ENCODE results near the gene GULP1.

GULP1 gene

DNA sequence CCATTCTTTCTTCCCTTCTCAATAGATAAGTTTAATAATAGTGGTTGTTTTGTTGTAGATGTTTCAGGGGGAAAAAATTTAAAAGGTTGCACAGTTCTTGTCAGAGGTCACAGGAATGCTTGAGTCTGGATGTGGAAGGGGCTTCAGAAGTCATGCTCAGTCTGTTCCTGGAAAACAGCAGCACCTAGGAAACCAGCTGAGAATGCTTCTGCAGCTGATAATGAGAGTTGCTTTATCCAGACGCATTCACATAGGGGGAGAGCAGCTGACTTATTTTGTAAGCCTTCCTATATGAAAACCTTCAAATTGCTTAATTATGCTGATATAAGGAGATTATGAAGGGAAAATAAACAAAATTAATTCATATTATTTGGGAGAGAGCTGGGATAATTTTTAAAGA lies 235.5 kb downstream of the GULP1 start:
- no peak for TF ChIP-seq TAF1 (IDR thresholded peaks at IDR 0.05; ENCODE audit: borderline replicate concordance, insufficient read depth, low read length)
- no peak for TF ChIP-seq SIN3A (IDR thresholded peaks at IDR 0.05; ENCODE audit: borderline replicate concordance, insufficient read depth, low read length)
- TF ChIP-seq POLR2AphosphoS5 (IDR thresholded peaks at IDR 0.05; ENCODE audit: low read depth, low read length) = no peak
- TF ChIP-seq, protein P1, sequence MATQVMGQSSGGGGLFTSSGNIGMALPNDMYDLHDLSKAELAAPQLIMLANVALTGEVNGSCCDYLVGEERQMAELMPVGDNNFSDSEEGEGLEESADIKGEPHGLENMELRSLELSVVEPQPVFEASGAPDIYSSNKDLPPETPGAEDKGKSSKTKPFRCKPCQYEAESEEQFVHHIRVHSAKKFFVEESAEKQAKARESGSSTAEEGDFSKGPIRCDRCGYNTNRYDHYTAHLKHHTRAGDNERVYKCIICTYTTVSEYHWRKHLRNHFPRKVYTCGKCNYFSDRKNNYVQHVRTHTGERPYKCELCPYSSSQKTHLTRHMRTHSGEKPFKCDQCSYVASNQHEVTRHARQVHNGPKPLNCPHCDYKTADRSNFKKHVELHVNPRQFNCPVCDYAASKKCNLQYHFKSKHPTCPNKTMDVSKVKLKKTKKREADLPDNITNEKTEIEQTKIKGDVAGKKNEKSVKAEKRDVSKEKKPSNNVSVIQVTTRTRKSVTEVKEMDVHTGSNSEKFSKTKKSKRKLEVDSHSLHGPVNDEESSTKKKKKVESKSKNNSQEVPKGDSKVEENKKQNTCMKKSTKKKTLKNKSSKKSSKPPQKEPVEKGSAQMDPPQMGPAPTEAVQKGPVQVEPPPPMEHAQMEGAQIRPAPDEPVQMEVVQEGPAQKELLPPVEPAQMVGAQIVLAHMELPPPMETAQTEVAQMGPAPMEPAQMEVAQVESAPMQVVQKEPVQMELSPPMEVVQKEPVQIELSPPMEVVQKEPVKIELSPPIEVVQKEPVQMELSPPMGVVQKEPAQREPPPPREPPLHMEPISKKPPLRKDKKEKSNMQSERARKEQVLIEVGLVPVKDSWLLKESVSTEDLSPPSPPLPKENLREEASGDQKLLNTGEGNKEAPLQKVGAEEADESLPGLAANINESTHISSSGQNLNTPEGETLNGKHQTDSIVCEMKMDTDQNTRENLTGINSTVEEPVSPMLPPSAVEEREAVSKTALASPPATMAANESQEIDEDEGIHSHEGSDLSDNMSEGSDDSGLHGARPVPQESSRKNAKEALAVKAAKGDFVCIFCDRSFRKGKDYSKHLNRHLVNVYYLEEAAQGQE (IDR thresholded peaks at IDR 0.05; ENCODE audit: insufficient read depth in 1 of 2, low read depth in 2 of 2, low read length in 2 of 2) = no peak
- TF ChIP-seq FOXP2 (optimal IDR thresholded peaks at IDR 0.05; ENCODE audit: borderline replicate concordance, extremely low read depth, extremely low read length, insufficient read depth) = no peak

- TF ChIP-seq, protein P1 (IDR thresholded peaks at IDR 0.05; ENCODE audit: insufficient read depth in 1 of 2, low read depth in 2 of 2, low read length in 2 of 2) = no peak
- TF ChIP-seq POLR2AphosphoS5 (IDR thresholded peaks at IDR 0.05; ENCODE audit: low read depth, low read length) (no peak), SIN3A (IDR thresholded peaks at IDR 0.05; ENCODE audit: borderline replicate concordance, insufficient read depth, low read length) (no peak), TAF1 (IDR thresholded peaks at IDR 0.05; ENCODE audit: borderline replicate concordance, insufficient read depth, low read length) (no peak), FOXP2 (optimal IDR thresholded peaks at IDR 0.05; ENCODE audit: borderline replicate concordance, extremely low read depth, extremely low read length, insufficient read depth) (no peak)
Observed at GRCh38 chr2:188527581-188527993, 235.9 kb downstream of the GULP1 start.

- TF ChIP-seq FOXP2 (optimal IDR thresholded peaks at IDR 0.05; ENCODE audit: borderline replicate concordance, extremely low read depth, extremely low read length, insufficient read depth) = no peak
- TF ChIP-seq, protein P1 (IDR thresholded peaks at IDR 0.05; ENCODE audit: insufficient read depth in 1 of 2, low read depth in 2 of 2, low read length in 2 of 2) = no peak
- TF ChIP-seq POLR2AphosphoS5 (IDR thresholded peaks at IDR 0.05; ENCODE audit: low read depth, low read length) = no peak
- TF ChIP-seq TAF1 (IDR thresholded peaks at IDR 0.05; ENCODE audit: borderline replicate concordance, insufficient read depth, low read length) = no peak
- TF ChIP-seq SIN3A (IDR thresholded peaks at IDR 0.05; ENCODE audit: borderline replicate concordance, insufficient read depth, low read length) = no peak
Observed at GRCh38 chr2:188529710-188530109, 238.0 kb downstream of the GULP1 start.

DNA sequence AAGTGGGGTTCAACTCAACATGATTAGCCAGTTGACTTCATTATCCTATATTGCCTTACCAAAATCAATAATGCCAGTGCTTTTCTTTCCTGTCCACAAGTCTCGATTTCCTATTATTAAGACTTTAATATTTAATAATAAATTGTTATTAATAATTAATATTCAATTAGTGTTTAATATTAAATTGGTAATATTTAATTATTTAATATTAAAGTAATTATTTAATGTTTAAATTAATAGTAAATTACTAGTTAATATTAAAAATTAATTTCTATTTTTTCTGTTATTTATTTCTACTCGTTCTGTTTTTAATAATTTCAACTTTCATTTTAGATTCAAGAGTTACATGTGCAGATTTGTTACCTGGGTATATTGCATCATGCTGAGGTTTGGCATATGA lies 243.2 kb downstream of the GULP1 start:
- TF ChIP-seq, protein P1 (IDR thresholded peaks at IDR 0.05; ENCODE audit: insufficient read depth in 1 of 2, low read depth in 2 of 2, low read length in 2 of 2) = no peak
- TF ChIP-seq POLR2AphosphoS5 (IDR thresholded peaks at IDR 0.05; ENCODE audit: low read depth, low read length) = no peak
- no peak for TF ChIP-seq SIN3A (IDR thresholded peaks at IDR 0.05; ENCODE audit: borderline replicate concordance, insufficient read depth, low read length)
- TF ChIP-seq TAF1 (IDR thresholded peaks at IDR 0.05; ENCODE audit: borderline replicate concordance, insufficient read depth, low read length) = no peak
- TF ChIP-seq FOXP2 (optimal IDR thresholded peaks at IDR 0.05; ENCODE audit: borderline replicate concordance, extremely low read depth, extremely low read length, insufficient read depth) = no peak

- no peak for TF ChIP-seq SIN3A (IDR thresholded peaks at IDR 0.05; ENCODE audit: borderline replicate concordance, insufficient read depth, low read length)
Observed at GRCh38 chr2:188551671-188552070, 260.0 kb downstream of the GULP1 start.
